HG03432 (cell line): Measurements from ENCODE around the gene CCNYL1.

Experiments
- ATAC-seq: cut with Tn5 transposase; IDR thresholded peaks from one replicate; pipeline ENCODE4 v1.9.1; 2021; ENCODE audit warnings: mild to moderate bottlenecking, moderate library complexity; ENCODE audit not compliant: unreplicated experiment

CCNYL1 gene

DNA sequence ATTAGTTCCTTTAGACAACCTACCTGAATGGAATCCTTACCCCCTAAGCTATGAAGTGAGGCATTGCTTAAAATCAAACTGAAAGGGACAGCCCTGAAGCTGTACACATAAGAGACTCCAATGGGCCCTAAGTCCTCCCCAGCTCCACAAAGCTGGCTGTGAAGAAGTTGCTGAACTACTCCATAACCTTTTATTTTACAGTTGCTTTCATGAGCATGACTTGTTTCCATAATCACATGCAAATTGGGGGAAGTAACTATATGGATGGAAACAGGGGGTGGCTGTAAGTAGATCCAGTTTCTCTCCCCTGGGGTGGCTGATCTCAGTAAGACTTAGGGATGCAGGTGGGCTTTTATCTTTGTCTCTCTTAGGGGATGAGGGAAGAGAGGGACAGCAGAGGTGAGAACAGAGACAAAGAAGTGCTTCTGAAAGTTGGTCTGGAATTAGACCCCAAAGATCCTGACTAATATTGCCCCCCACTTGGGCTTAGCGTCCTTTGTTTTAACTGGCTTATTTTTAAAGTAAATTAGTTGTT is 52.7 kb downstream of the CCNYL1 start:
- ATAC-seq: no peak

DNA sequence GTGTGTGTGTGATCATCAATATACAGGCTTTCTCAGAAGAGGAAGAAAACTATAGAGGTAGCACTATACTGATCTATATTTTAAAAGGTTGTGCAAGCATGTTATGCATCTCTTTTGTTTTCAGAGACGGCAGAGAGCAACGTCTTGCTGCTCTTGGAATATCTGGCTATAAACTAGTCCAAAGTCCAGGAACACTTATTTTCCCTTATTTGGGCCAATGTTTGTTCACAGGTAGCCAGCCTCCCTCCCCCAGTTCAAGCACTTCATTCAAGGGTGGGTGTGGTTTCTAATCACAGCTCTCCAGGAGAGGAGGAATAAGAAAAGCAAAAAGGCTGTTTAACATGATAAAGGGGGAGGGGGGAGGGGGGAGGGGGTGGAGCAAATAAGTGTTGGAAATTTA is 54.1 kb downstream of the CCNYL1 start:
- no peak for ATAC-seq

- ATAC-seq: no peak
Measured at GRCh38 chr2:207766041-207766551, 54.7 kb downstream of the CCNYL1 start.

- ATAC-seq: no peak
Measured at GRCh38 chr2:207766697-207767460, 55.4 kb downstream of the CCNYL1 start.

DNA sequence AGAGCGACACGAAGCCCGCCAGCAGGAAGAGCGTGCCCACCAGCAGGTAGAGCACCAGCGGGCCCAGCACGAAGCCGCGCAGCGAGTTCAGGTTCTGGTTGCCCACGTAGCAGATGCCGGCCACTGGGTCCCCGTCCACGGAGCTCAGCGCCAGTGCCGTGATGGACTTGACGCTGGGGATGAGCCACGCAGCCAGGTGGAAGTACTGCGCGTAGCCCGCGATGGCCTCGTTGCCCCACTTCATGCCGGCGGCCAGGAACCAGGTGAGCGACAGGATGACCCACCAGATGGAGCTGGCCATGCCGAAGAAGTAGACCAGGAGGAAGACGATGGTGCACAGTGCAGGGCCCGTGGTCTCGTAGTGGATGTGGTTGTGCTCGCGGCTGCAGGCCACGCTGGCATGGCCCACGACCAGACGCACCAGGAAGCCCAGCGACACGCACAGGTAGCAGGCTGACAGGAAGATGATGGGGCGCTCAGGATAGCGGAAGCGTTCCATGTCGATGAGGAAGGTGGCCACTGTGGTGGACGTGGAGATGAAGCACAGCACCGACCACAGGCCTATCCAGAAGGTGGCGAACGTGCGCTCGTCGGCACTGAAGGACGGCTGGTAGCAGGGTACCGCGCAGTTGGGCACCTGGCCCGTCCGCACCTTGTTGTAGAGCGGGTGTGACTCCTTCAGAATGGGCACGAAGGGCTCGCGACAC is 56.2 kb downstream of the CCNYL1 start:
- no peak for ATAC-seq

GRCh38 chr2:207768168-207768865 is 56.9 kb downstream of the CCNYL1 start:
- ATAC-seq: no peak

- ATAC-seq: peak; percentile 21
Measured at GRCh38 chr2:207768866-207769596, 57.6 kb downstream of the CCNYL1 start.

DNA sequence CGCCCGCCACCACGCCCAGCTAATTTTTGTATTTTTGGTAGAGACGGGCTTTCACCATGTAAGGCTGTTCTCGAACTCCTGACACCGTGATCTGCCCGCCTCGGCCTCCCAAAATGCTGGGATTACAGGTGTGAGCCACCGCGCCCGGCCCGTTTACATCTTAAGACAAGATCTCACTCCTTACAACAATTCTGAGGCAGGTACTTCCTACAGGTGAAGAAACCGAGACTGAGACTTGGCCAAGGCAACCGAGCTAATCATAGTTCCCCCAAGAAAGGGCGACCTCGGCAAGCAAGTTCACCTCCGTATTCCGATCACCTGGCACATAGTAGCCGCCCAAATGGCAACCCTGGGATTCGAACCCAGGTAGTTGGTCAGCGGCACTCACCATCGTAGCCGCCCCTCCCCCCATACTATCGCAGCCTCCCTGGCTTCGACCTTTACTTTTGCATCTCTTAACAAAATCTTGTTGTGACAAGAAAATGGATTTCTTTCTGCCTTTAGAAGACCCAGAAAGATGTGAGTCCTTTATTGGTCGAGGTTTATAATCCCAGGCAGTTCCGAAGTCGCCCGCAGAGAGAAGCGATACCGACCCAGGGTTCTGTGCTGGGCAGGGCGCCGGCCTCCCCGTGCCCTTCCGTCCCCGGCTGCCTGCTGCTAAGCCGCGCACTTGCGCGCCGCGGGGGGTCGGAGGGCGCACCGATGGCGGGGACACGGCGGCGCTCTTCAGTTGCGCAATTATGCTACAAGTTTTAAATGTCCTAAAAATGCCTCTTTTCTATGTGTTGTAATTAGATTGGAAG is 59.4 kb downstream of the CCNYL1 start:
- ATAC-seq: no peak

DNA sequence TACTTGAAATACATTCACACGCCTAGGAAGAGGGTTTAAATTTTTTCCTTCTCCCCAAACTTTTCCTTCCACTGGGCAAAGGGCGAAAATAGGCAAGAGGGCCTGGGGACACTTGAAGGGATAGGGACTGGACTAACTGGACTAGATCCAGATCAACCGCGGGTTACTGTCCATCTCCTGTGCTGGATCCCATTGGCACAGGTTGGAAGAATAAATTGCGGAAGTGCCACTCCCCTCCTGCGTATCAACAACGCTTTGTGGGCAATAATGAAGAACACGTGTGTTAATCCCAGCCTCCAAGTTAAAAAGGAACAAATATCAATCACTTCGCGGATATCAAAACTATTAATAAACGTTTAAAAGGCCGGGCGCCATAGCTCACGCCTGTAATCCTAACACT is 60.0 kb downstream of the CCNYL1 start:
- ATAC-seq: no peak

GRCh38 chr2:207772081-207772843 is 60.8 kb downstream of the CCNYL1 start:
- ATAC-seq: no peak

- ATAC-seq: no peak
Measured at GRCh38 chr2:207772844-207773205, 61.4 kb downstream of the CCNYL1 start.

- ATAC-seq: no peak
Measured at GRCh38 chr2:207775473-207775872, 64.0 kb downstream of the CCNYL1 start.

DNA sequence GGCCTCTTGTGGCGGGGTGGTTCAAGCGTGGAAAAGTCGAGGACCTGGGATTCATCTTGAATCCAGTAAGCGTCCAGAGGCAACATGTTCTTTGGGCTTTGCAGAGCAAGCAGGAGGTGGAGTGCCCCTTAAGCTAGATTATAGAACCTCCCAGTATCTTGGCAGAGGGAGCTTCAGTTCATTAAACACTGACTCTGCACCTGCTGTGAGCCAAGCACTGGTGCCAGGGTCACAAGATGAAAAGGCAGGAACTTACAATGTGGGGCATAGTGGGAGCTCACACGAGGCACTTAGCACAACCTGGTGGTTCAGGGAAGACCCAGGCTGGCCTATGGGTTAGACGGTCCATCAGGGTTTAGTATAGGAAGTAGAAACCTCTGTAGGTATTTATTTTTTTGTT is 65.7 kb downstream of the CCNYL1 start:
- ATAC-seq: no peak

DNA sequence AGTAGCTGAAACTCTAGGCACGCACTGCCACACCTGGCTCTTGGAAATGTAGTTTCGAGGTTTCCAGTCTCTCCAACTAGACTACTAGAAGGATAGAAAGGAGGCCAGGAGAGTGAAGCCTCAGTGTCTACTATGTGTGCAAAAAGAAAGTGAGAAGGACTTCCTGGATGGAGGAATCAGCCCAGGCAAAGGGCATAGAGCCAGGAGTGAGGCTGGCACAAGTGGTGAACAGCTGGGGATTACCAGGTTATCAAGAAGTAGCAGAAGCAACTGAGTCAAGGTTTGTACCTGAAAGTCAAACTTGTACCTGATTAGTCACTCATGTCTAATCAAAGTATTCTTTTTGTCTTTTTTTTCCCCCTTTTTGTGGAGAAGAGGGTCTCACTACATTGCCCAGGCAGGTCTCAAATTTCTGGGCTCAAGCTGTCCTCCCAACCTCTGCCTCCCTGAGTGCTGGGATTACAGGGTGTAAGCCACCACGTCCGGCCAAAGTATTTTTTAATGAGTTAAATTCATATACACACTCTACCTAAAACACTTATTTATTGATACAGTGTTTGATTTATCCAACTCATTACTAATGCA is 67.0 kb downstream of the CCNYL1 start:
- no peak for ATAC-seq

DNA sequence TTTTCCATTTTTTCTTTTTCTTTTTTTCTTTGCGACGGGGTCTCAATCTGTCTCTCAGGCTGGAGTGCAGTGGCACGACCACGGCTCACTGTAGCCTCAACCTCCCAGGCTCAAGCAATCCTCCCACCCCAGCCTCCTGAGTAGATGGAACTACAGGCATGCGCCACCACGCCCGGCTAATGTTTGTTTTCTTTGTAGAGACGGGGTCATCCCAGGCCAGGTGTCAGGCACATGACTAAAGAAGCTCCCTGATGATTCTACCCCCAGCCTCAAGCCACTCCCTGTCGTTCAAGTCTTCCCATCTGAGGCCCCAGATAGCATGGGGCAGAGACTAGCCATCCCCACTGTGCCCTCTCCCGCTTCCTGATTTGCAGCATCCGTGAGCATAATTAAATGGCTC is 68.1 kb downstream of the CCNYL1 start:
- ATAC-seq: no peak

DNA sequence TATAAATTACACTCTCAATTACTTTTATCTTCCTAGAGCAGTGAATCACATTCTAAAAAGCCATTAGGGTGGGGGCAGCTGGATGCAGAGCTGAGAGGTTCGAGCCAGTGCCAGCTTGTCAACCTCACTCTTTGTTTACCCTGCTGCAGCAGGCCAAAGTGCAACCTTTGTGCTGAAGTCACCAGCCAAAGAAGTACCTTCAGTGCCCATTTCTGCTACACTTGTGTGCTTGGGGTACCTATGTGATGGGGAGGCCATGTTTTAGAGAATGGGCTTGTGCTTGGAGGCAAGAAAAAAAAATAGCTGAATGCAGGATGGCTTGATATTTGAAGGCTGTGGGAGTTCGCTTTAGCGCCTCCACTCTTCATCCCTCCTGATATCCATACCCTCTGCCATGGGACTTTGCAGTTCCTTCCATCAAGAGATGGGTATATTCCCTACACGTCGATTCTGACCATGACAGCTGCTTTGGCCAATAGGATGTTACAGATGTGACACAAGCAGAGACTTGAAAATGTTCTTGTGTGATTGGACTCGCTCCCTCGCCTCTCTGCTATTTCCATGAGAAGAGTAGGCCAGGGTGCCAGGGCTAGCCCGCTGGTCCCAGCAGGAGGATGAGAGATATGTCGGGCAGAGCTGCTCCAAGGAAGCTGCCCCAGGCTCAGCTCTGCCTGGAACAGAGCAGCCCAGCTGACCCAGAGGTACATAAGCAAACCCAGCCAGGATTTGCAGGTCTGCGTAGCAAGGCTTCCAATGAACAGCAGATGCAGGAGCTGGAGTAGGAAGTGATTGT is 71.0 kb downstream of the CCNYL1 start:
- no peak for ATAC-seq

- no peak for ATAC-seq
Measured at GRCh38 chr2:207783514-207783913, 72.1 kb downstream of the CCNYL1 start.

DNA sequence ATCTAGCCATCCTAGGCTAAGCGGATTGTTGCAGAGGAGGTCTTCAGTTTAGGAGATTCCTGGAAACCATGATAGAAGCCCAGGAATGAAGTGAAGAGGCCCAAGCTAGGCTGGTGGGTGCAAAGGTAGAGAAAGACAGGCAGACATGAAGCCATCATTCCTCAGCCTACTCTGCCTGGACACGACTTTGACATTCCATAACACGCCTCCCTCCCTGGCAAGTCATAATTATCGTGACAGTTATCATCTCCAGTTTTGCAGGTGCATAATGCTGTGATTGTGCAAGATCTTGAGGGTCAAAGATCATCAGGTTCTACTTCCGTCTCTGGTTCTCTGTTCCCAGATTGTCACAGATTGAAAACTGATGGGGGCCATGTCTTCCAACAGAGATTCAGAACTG is 73.5 kb downstream of the CCNYL1 start:
- ATAC-seq: no peak
